ENCODE results near the gene ARMC5. TPM values are rescaled to one million over a fixed set of nuclear protein-coding genes. Genes with fewer than 3 reads are reported as not detected.

Gene ARMC5, protein sequence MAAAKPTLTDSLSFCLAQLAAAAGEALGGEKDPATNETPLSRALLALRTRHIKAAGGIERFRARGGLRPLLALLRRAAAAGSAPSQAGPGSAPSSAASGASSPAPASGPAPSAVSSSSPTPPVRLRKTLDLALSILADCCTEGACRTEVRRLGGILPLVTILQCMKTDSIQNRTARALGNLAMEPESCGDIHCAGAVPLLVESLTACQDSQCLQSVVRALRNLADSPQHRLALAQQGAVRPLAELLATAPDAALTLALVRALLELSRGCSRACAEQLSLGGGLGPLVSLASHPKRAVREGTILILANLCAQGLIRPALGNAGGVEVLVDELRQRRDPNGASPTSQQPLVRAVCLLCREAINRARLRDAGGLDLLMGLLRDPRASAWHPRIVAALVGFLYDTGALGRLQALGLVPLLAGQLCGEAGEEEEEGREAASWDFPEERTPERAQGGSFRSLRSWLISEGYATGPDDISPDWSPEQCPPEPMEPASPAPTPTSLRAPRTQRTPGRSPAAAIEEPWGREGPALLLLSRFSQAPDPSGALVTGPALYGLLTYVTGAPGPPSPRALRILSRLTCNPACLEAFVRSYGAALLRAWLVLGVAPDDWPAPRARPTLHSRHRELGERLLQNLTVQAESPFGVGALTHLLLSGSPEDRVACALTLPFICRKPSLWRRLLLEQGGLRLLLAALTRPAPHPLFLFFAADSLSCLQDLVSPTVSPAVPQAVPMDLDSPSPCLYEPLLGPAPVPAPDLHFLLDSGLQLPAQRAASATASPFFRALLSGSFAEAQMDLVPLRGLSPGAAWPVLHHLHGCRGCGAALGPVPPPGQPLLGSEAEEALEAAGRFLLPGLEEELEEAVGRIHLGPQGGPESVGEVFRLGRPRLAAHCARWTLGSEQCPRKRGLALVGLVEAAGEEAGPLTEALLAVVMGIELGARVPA
- 5.4 and 7.6 TPM in 2 replicates for total RNA-seq (ENCODE audit: low replicate concordance)

- peaks cover 34% of the 10 kb centered on the region for H3K79me2 ChIP-seq (ENCODE audit: low read depth)
Measured at GRCh38 chr16:31458844-31459686, at the start of gene ARMC5. Gene ARMC5, plus strand, starts transcription at chr16:31459501. Its CDS starts 24 bp downstream, at chr16:31459525.

GRCh38 chr16:31410082-31410481 lies 49.2 kb upstream of the ARMC5 start:
- no peaks in the 10 kb centered on the region for H3K36me3 ChIP-seq
- no peaks in the 10 kb centered on the region for H3K9me3 ChIP-seq (ENCODE audit: low read depth)
- no peak overlapping the region for H3K27ac ChIP-seq
- H3F3A ChIP-seq (ENCODE audit: low read depth), result no peaks in the 10 kb centered on the region
- no peaks in the 10 kb centered on the region for H3K9me3 Mint-ChIP-seq
- no peaks in the 10 kb centered on the region for H3K79me2 ChIP-seq (ENCODE audit: low read depth)
- no peaks in the 10 kb centered on the region for H3K27me3 ChIP-seq
- DNase-seq (ENCODE audit: low spot score), result no peak
- no peak overlapping the region for H2AFZ ChIP-seq (replicated peaks)
- no peaks in the 10 kb centered on the region for H3K4me1 Mint-ChIP-seq
- H3K4me1 ChIP-seq, result no peaks in the 10 kb centered on the region
- no peaks in the 10 kb centered on the region for H3K36me3 Mint-ChIP-seq
- no peak overlapping the region for H3K4me3 Mint-ChIP-seq
- H4K20me1 ChIP-seq (ENCODE audit: low read depth), result no peaks in the 10 kb centered on the region
- no peaks in the 10 kb centered on the region for H3K27me3 Mint-ChIP-seq (ENCODE audit: insufficient read depth, low read depth)
- no peak overlapping the region for H3K27ac Mint-ChIP-seq
- H3K4me2 ChIP-seq, result no peak overlapping the region
- no peak for TF ChIP-seq EZH2 (IDR thresholded peaks at IDR 0.05)
- no peak for TF ChIP-seq EZH2phosphoT487 (IDR thresholded peaks at IDR 0.05)
- TF ChIP-seq CTCF (IDR thresholded peaks at IDR 0.05), result no peak
- no peak overlapping the region for H3K4me3 ChIP-seq
- H3K9ac ChIP-seq, result no peak overlapping the region

More at GRCh38 chr16:31458844-31459686, at the start of gene ARMC5:
- no peaks in the 10 kb centered on the region for H3K9me3 ChIP-seq (ENCODE audit: low read depth)
- peaks cover 9% of the 10 kb centered on the region for H3K4me1 ChIP-seq
- peaks cover 31% of the 10 kb centered on the region for H3F3A ChIP-seq (ENCODE audit: low read depth)
- peak within 1 kb of the TSS; percentile 96 for H3K9ac ChIP-seq
- H3K36me3 ChIP-seq, result no peaks in the 10 kb centered on the region
- H4K20me1 ChIP-seq (ENCODE audit: low read depth), result peaks cover 45% of the 10 kb centered on the region
- peaks cover 28% of the 10 kb centered on the region for H3K4me1 Mint-ChIP-seq
- peak within 1 kb of the TSS; percentile 88 for H2AFZ ChIP-seq (replicated peaks)
- no peaks in the 10 kb centered on the region for H3K9me3 Mint-ChIP-seq
- peak within 1 kb of the TSS; percentile 98 for H3K4me2 ChIP-seq
- peak within 1 kb of the TSS; percentile 93 for H3K27ac Mint-ChIP-seq
- peak within 1 kb of the TSS; percentile 93 for H3K4me3 Mint-ChIP-seq
- DNase-seq (ENCODE audit: low spot score), result peak; percentile 99
- no peaks in the 10 kb centered on the region for H3K27me3 Mint-ChIP-seq (ENCODE audit: insufficient read depth, low read depth)
- H3K27me3 ChIP-seq, result no peaks in the 10 kb centered on the region
- peak within 1 kb of the TSS; percentile 70 for H3K4me3 ChIP-seq
- H3K36me3 Mint-ChIP-seq, result no peaks in the 10 kb centered on the region
- H3K27ac ChIP-seq, result peak within 1 kb of the TSS; percentile 97
- TF ChIP-seq EZH2 (IDR thresholded peaks at IDR 0.05), result peak; percentile 35
- peak; percentile 61 for TF ChIP-seq CTCF (IDR thresholded peaks at IDR 0.05)
- TF ChIP-seq EZH2phosphoT487 (IDR thresholded peaks at IDR 0.05), result no peak
